Uterus (tissue), 4 donors: Measurements from ENCODE around the gene NUMB. TPM values are rescaled to one million over a fixed set of nuclear protein-coding genes. Genes with fewer than 3 reads are reported as not detected.

Experiments used
- DNase-seq, 2 donors: peaks; one replicate each; pipeline ENCODE4 v3.0.0-alpha.2; 2019 to 2020
- H3K27ac ChIP-seq, 2 donors: fragments of 200-600 bp; sonication (generic); 1 replicate in 1 of 2; 2 replicates in 1 of 2; pipeline ENCODE4 v1.5.1; 2016 to 2018
- H3K27me3 ChIP-seq, 2 donors: fragments of 200-600 bp; sonication (generic); one replicate each; pipeline ENCODE4 v1.5.1; 2018 to 2019; ENCODE audit warnings: control low read depth in 1 of 2
- H3K36me3 ChIP-seq, 2 donors: fragments of 200-600 bp; sonication (generic); one replicate each; pipeline ENCODE4 v1.5.1; 2019; ENCODE audit warnings: control low read depth in 1 of 2
- H3K4me1 ChIP-seq, 2 donors: fragments of 200-600 bp; sonication (generic); one replicate each; pipeline ENCODE4 v1.5.1; 2018 to 2019; ENCODE audit warnings: control low read depth in 1 of 2
- H3K4me3 ChIP-seq, 2 donors: fragments of 200-600 bp; sonication (generic); 1 replicate in 1 of 2; 2 replicates in 1 of 2; pipeline ENCODE4 v1.5.1; 2018 to 2019; ENCODE audit warnings: mild to moderate bottlenecking in 1 of 2
- H3K9me3 ChIP-seq, 2 donors: fragments of 200-600 bp; sonication (generic); one replicate each; pipeline ENCODE4 v1.5.1; 2019; ENCODE audit warnings: control low read depth in 1 of 2
- POLR2A ChIP-seq, 2 donors: fragments of 450-650 bp; IDR thresholded peaks; one replicate each; pipeline ENCODE4 v1.6.1; 2016; ENCODE audit warnings: antibody characterized with exemption in 2 of 2, mild to moderate bottlenecking in 1 of 2, moderate library complexity in 1 of 2
- intact Hi-C: fragments of 100-400 bp; cut with DNase I; formaldehyde crosslinking; loops from one replicate; pipeline ENCODE4 v1.15.1; 2023; ENCODE audit warnings: low total_unique reads
- total RNA-seq, 4 donors: library from RNA; depleted of rRNA in 3 of 4; stranded (reverse); fragments of >200 nt in 3 of 4; gene quantifications; one replicate each; pipeline versions ENCODE4 v1.1.0 to v1.2.4, GENCODE V29; 2014 to 2023
- TF ChIP-seq, protein P1 (sequence below), 4 experiments: fragments of 200-600 bp in 2 of 4; fragments of 450-650 bp in 2 of 4; sonication (generic) in 2 of 4; IDR thresholded peaks; one replicate each; pipeline ENCODE4 v1.5.1; 2016 to 2019; ENCODE audit warnings: antibody characterized with exemption in 4 of 4, mild to moderate bottlenecking in 2 of 4, moderate library complexity in 1 of 4
- donor health status: DM: yes; HTN: yes; CAD: no.

NUMB gene
- total RNA-seq, 4 donors from 2014 or later = 27.1 to 119 (median 40.8) TPM

DNA sequence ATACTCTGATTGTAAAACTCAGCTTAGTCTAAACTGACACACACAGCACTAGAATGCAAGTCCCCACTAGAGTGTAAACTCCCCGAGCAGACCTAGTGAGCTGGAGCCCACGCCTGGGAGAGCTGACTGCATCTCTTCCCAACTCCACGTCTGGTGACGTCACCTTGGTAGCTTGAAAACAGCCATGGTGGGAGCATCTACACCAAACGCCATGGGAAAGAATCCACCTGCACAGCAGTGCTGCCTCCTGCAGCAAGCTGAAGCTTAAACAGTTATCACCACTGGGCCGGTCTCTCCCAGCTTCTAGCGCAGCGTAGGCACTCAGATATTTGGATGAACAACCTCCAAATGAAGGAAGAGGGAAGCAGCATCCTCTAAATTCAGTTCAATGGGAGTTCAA is 225.4 kb downstream of the NUMB start:
- H3K9me3 ChIP-seq = no peaks in the 10 kb centered on the region
- H3K36me3 ChIP-seq = no peaks in the 10 kb centered on the region
- no peaks in the 10 kb centered on the region for H3K27me3 ChIP-seq
- H3K4me1 ChIP-seq = peaks cover 8 to 18% of the 10 kb centered on the region in 2 donors
- TF ChIP-seq, protein P1, sequence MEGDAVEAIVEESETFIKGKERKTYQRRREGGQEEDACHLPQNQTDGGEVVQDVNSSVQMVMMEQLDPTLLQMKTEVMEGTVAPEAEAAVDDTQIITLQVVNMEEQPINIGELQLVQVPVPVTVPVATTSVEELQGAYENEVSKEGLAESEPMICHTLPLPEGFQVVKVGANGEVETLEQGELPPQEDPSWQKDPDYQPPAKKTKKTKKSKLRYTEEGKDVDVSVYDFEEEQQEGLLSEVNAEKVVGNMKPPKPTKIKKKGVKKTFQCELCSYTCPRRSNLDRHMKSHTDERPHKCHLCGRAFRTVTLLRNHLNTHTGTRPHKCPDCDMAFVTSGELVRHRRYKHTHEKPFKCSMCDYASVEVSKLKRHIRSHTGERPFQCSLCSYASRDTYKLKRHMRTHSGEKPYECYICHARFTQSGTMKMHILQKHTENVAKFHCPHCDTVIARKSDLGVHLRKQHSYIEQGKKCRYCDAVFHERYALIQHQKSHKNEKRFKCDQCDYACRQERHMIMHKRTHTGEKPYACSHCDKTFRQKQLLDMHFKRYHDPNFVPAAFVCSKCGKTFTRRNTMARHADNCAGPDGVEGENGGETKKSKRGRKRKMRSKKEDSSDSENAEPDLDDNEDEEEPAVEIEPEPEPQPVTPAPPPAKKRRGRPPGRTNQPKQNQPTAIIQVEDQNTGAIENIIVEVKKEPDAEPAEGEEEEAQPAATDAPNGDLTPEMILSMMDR (IDR thresholded peaks at IDR 0.05) = no peak
- peak in 1 of 2 donors; percentile 42 for DNase-seq
- intact Hi-C loops = no loop called here
- no peak overlapping the region for H3K4me3 ChIP-seq
- H3K27ac ChIP-seq = peak overlapping the region in 1 of 2 donors; percentile 1

DNA sequence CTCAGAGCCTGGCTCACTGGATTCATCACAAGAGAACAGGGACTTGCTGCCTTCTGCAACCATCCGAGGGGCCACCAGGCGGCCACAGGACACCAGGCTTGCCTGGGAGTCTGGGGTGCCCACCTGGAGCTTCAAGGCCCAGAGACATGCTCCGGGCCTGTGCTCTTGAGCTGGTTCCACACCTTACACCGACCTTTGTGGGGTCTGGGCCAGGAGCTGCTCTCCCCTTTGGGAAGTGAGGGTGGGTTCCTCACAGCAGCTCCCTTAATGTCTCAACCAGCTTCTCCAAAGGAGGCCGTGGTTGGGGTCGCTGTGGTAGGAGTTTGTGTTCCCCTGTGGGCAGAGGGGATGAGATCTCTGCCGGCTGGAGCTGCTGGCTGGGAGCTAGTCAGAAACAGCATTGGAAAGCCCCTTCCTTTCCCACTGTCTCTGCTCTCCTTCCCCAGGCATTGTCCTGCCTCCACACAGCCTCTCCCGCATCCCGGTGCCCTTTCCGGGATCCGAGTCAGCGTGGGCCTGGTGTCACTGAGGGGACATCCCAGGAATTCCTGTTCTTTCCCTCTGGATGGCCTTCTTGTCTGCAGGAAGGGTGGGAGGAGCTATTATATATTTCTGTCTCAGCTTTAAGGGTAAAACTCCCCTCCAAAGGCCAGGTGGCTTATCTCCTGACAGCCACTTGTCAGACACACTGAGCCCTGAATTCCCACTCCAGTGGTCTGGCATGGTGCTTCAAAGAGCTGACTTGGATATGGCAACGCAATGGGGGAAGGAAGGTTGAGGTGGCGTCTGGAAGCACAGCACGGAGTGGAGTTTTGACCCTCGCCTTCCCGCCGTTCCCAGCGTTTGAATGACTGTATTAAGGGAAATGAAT is 226.1 kb downstream of the NUMB start:
- peaks cover 8 to 13% of the 10 kb centered on the region in 2 donors for H3K4me1 ChIP-seq
- no peak for DNase-seq
- H3K27ac ChIP-seq = peak overlapping the region; percentile 1 to 33
- no peaks in the 10 kb centered on the region for H3K9me3 ChIP-seq
- H3K4me3 ChIP-seq = no peak overlapping the region
- H3K36me3 ChIP-seq = no peaks in the 10 kb centered on the region
- no peaks in the 10 kb centered on the region for H3K27me3 ChIP-seq
- intact Hi-C loops = no loop called here
- TF ChIP-seq POLR2A (IDR thresholded peaks at IDR 0.05) = no peak
- TF ChIP-seq, protein P1 (IDR thresholded peaks at IDR 0.05) = no peak

DNA sequence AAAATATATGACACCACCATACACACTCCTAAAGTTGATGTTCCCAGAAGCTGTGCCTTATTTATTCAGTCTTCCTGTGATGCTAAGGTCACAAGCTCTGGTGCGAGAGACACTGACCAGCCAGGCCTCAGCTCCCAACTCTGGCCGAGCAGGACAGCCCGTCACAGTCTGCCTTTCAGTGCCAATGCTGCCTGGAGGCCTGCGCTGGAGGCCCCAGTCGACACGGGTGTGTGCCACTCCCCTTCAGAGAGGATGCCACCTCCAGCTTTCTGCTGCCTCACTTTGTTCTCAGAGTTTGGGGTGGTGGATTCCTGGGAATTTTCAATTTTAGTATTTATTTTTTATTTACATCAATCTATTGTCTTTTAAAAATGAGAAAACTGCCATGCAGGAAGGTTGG is 228.3 kb downstream of the NUMB start:
- Histone ChIP-seq H3K27me3 (no peaks in the 10 kb centered on the region), H3K27ac (no peak overlapping the region), H3K4me3 (no peak overlapping the region), H3K36me3 (no peaks in the 10 kb centered on the region), H3K4me1 (peaks cover 8 to 13% of the 10 kb centered on the region in 2 donors), H3K9me3 (no peaks in the 10 kb centered on the region)
- TF ChIP-seq, protein P1 (IDR thresholded peaks at IDR 0.05) = no peak
- no peak for TF ChIP-seq POLR2A (IDR thresholded peaks at IDR 0.05)
- intact Hi-C loops = no loop called here
- DNase-seq = no peak

DNA sequence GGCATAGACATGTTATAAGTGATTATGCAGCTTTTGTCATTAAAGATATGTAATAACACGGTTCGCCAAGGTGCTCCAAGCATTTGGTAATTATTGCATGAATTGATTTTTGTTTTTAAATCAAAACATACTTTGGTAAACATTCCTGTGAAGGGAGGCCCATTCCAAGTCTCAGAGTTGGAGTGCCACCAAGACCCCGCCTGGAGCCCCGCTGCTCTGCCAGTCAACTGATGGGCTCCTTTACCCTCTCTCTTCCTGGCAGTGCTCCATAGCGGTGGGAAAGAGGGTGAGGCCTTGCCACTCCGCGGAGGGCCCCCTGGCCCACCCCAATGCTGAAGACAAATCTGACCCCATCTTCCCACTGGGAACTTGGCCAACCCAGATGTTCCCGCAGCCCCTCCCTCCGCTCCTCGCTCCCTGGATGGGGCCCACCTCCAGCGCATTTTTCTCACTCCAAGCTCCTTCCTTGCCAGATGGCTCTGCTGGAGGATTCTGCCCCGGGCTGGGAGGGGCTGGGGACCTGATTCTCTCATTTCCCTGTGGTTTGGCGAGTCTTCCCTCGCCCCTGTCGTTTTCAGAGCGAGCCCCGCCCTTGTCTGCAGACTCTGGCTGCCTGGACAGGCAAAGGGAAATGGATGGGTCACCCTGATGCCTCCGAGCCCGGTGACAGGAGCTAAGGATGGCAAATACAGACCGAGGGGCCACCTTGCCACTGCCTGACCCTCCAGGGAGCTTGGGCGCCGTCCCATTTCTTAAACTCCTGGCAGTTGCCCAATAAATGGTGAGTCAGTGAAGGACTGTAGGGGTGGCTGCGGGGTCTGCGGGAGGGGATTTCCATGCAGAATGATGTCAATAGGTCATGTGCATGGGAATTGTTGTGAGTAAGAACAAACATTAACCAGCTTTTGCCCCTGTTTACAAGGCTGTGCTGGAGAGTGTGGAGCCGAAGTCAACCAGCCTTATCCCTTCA is 230.2 kb downstream of the NUMB start:
- Histone ChIP-seq H3K4me1 (peaks cover 8 to 13% of the 10 kb centered on the region in 2 donors), H3K27me3 (no peaks in the 10 kb centered on the region), H3K27ac (peak overlapping the region; percentile 67 to 69), H3K9me3 (no peaks in the 10 kb centered on the region), H3K36me3 (no peaks in the 10 kb centered on the region), H3K4me3 (no peak overlapping the region)
- DNase-seq = peak; percentile 76 to 79
- TF ChIP-seq, protein P1 (IDR thresholded peaks at IDR 0.05) = no peak
- no peak for TF ChIP-seq POLR2A (IDR thresholded peaks at IDR 0.05)
- intact Hi-C loops = no loop called here
